MCF 10A (cell line): ENCODE data around the gene CSAD. TPM values are rescaled to one million over a fixed set of nuclear protein-coding genes. Genes with fewer than 3 reads are reported as not detected.
"Not testable (repeated sequence)": the region's sequence is repeated elsewhere in the genome, so short reads cannot be mapped to it uniquely, and the experiment has no call there.

Experiments
- BruUV-seq: library from RNA; stranded (reverse); fragments of 400-500 nt; replicated peaks from 2 replicates; lab custom pipeline; 2021; lab: Mats Ljungman, UMichigan
- CTCF ChIA-PET: fragments of 300-600 bp; sonication (Branson Sonifier 250); formaldehyde crosslinking; extraction: SDS; loops from one replicate; lab custom pipeline; 2021; ENCODE audit warnings: antibody characterized with exemption, inconsistent platforms; lab: Yijun Ruan, JAX
- POLR2A ChIA-PET: fragments of 300-600, 350-650 bp; sonication (Branson Sonifier 250); formaldehyde crosslinking; extraction: SDS; loops from one replicate; lab custom pipeline; 2020; ENCODE audit warnings: antibody characterized with exemption, inconsistent platforms; lab: Yijun Ruan, JAX
- DNase-seq: peaks from one replicate; pipeline ENCODE4 v3.0.0-alpha.2; 2018; ENCODE audit not compliant: unreplicated experiment
- H3K27ac Mint-ChIP-seq: one replicate; pipeline ENCODE4 v1.8.0; 2022; ENCODE audit warnings: mild to moderate bottlenecking, low read depth, mixed read lengths; ENCODE audit not compliant: unreplicated experiment
- H3K27me3 Mint-ChIP-seq: one replicate; pipeline ENCODE4 v1.8.0; 2022; ENCODE audit warnings: mixed read lengths; ENCODE audit not compliant: insufficient read depth, unreplicated experiment
- H3K36me3 Mint-ChIP-seq: one replicate; pipeline ENCODE4 v1.8.0; 2022; ENCODE audit warnings: mild to moderate bottlenecking, moderate library complexity, mixed read lengths; ENCODE audit not compliant: insufficient read depth, unreplicated experiment
- H3K4me1 Mint-ChIP-seq: one replicate; pipeline ENCODE4 v1.8.0; 2022; ENCODE audit warnings: mixed read lengths; ENCODE audit not compliant: insufficient read depth, unreplicated experiment
- H3K4me3 Mint-ChIP-seq: one replicate; pipeline ENCODE4 v1.8.0; 2022; ENCODE audit warnings: mild to moderate bottlenecking, moderate library complexity, mixed read lengths; ENCODE audit not compliant: unreplicated experiment
- H3K9me3 Mint-ChIP-seq: one replicate; pipeline ENCODE4 v1.8.0; 2022; ENCODE audit warnings: mixed read lengths; ENCODE audit not compliant: unreplicated experiment
- CTCF ChIP-seq: fragments of 200-600 bp; IDR thresholded peaks from one replicate; pipeline ENCODE4 v1.8.0; 2022; ENCODE audit warnings: antibody characterized with exemption, mild to moderate bottlenecking; ENCODE audit not compliant: unreplicated experiment
- intact Hi-C: fragments of 100-400 bp; cut with micrococcal nuclease; formaldehyde crosslinking; loops from 2 replicates; pipeline ENCODE4 v1.14.1; 2022
- total RNA-seq: library from RNA; stranded (reverse); gene quantifications from 2 replicates; pipeline ENCODE4 v1.2.3, GENCODE V29; 2022

The CSAD gene
- total RNA-seq, 1 experiment from 2014 or later: 22.7 TPM

DNA sequence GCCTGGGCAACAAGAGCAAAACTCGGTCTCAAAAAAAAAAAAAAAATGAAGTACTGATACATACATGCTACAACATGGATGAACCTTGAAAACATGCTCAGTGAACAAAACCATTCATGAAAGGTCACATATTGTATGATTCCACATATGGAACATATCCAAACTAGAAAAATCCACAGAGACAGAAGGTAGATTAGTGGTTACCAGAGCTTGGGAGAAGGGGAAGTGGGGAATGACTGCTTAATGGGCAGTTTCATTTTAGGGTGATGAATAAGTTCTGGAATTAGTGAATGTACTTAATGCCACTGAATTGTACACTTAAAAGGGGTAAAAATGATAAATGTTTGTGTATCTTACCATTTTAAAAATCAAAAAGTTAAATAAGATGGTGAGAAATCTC lies 23.6 kb upstream of the CSAD start:
- H3K36me3 Mint-ChIP-seq: no peaks in the 10 kb centered on the region
- no peak overlapping the region for H3K4me3 Mint-ChIP-seq
- no peaks in the 10 kb centered on the region for H3K9me3 Mint-ChIP-seq
- no peaks in the 10 kb centered on the region for H3K27me3 Mint-ChIP-seq
- CTCF ChIA-PET: interaction anchor here (1.1 kb wide), 1 partner anchor 45 kb away, joined by 4 read pairs; no protein-coding TSS in a partner anchor
- no peak for DNase-seq
- no peak for TF ChIP-seq CTCF
- no TSS peak for BruUV-seq
- POLR2A ChIA-PET: no interaction called here
- intact Hi-C loops: no loop called here
- no peak overlapping the region for H3K27ac Mint-ChIP-seq
- peaks cover 9% of the 10 kb centered on the region for H3K4me1 Mint-ChIP-seq

- H3K36me3 Mint-ChIP-seq, DNase-seq, H3K9me3 Mint-ChIP-seq, H3K4me3 Mint-ChIP-seq, intact Hi-C loops, H3K4me1 Mint-ChIP-seq, BruUV-seq, H3K27me3 Mint-ChIP-seq, H3K27ac Mint-ChIP-seq: not testable (repeated sequence)
- CTCF ChIA-PET: interaction anchor here (0.7 to 1.1 kb wide), 4 partner anchors 11 to 137 kb away, joined by 3 read pairs; no protein-coding TSS in a partner anchor
- POLR2A ChIA-PET: interaction anchor here (1.2 to 2.1 kb wide), 2 partner anchors 22 to 93 kb away, joined by 3 to 5 read pairs; partner anchors contain the start of genes CSAD, PFDN5 and ZNF740
Observed at GRCh38 chr12:53202316-53202715, 21.6 kb upstream of the CSAD start.

DNA sequence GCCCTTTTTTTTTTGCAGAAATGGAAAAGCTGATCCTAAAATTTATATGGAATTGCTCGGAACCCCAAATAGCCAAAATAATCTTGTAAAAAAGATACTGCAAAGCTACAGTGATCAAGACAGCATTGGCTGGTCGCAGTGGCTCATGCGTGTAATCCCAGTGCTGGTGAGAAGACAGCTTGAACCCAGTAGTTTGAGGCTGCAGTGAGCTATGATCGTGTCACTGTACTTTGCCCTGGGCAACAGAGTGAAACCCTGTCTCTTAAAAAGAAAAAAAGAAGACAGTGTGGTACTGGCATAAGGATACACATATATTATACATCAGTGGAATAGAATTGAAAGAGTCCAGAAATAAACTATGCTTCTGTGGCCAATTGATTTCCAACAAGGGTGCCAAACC lies 20.9 kb upstream of the CSAD start:
- intact Hi-C loops: no loop called here
- H3K36me3 Mint-ChIP-seq: no peaks in the 10 kb centered on the region
- H3K27me3 Mint-ChIP-seq: no peaks in the 10 kb centered on the region
- no TSS peak for BruUV-seq
- no peak overlapping the region for H3K4me3 Mint-ChIP-seq
- ChIA-PET POLR2A (interaction anchor here (0.6 to 2.1 kb wide), 3 partner anchors 21 to 307 kb away, joined by 3 to 5 read pairs (median 3); partner anchors contain the start of genes CSAD, PFDN5 and ZNF740), CTCF (interaction anchor here (0.6 to 0.9 kb wide), 4 partner anchors 40 to 136 kb away, joined by 3 read pairs; no protein-coding TSS in a partner anchor)
- no peak for DNase-seq
- TF ChIP-seq CTCF: no peak
- H3K9me3 Mint-ChIP-seq: no peaks in the 10 kb centered on the region
- H3K27ac Mint-ChIP-seq: no peak overlapping the region
- peaks cover 14% of the 10 kb centered on the region for H3K4me1 Mint-ChIP-seq

DNA sequence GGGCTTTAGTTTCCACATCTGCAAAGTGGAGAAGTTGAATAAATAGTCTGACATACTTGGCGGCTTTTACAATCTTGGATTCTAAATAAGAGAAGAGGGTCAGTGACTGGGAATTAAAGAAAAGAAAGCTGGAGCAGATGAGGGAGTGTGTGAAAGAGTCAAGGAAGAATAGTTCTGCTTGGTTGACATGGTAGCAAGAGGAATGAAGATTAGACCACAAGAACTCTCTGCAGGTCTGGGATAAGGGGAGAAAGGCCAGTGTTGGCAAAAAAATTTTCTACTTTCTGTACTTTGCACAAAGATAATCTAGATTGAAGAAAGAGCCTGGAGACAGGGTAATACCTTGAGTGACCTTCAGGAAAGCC lies 20.4 kb upstream of the CSAD start:
- no peak for DNase-seq
- TF ChIP-seq CTCF: no peak
- H3K4me3 Mint-ChIP-seq: no peak overlapping the region
- intact Hi-C loops: no loop called here
- peaks cover 15% of the 10 kb centered on the region for H3K4me1 Mint-ChIP-seq
- H3K27ac Mint-ChIP-seq: no peak overlapping the region
- ChIA-PET POLR2A (interaction anchor here (0.6 to 2.1 kb wide), 3 partner anchors 20 to 307 kb away, joined by 3 to 5 read pairs (median 3); partner anchors contain the start of genes CSAD, PFDN5 and ZNF740), CTCF (interaction anchor here (0.6 to 0.9 kb wide), 3 partner anchors 40 to 86 kb away, joined by 3 to 4 read pairs (median 3); no protein-coding TSS in a partner anchor)
- H3K27me3 Mint-ChIP-seq: no peaks in the 10 kb centered on the region
- H3K36me3 Mint-ChIP-seq: no peaks in the 10 kb centered on the region
- H3K9me3 Mint-ChIP-seq: no peaks in the 10 kb centered on the region
- BruUV-seq: no TSS peak
